Esophagus squamous epithelium (tissue), 5 donors: ENCODE results near the gene TREML4. TPM values are rescaled to one million over a fixed set of nuclear protein-coding genes. Genes with fewer than 3 reads are reported as not detected.

Experiments used
- DNase-seq: peaks from one replicate; lab custom pipeline; 2025; lab: John Stamatoyannopoulos, UW
- H3K27ac ChIP-seq, 4 donors: fragments of 200-600 bp; sonication (generic); one replicate each; pipeline ENCODE4 v1.5.1; 2016 to 2019; ENCODE audit warnings: mild to moderate bottlenecking in 1 of 4
- H3K27me3 ChIP-seq, 4 donors: fragments of 200-600 bp; sonication (generic); 1 replicate in 3 of 4; 2 replicates in 1 of 4; pipeline versions ENCODE4 v1.5.1 to v1.6.0; 2017 to 2021; ENCODE audit warnings: antibody characterized with exemption in 1 of 4
- H3K36me3 ChIP-seq, 3 donors: fragments of 200-600 bp; sonication (generic); one replicate each; pipeline ENCODE4 v1.5.1; 2016 to 2019
- H3K4me1 ChIP-seq, 3 donors: fragments of 200-600 bp; sonication (generic); one replicate each; pipeline ENCODE4 v1.5.1; 2017 to 2019
- H3K4me3 ChIP-seq, 4 donors: fragments of 200-600 bp; sonication (generic); 1 replicate in 3 of 4; 2 replicates in 1 of 4; pipeline ENCODE4 v1.5.1; 2016 to 2019; ENCODE audit warnings: mild to moderate bottlenecking in 2 of 4, moderate library complexity in 1 of 4
- H3K9me3 ChIP-seq, 3 donors: fragments of 200-600 bp; sonication (generic); one replicate each; pipeline ENCODE4 v1.5.1; 2016 to 2019
- POLR2A ChIP-seq, 4 donors: fragments of 450-650 bp; IDR thresholded peaks; one replicate each; pipeline ENCODE4 v1.6.1; 2017; ENCODE audit warnings: antibody characterized with exemption in 4 of 4, mild to moderate bottlenecking in 4 of 4, moderate library complexity in 3 of 4
- WGBS, 2 donors: methylation state at CpG; one replicate each; pipeline ENCODE4 v1.1.5; 2018; 5-methylcytosine and 5-hydroxymethylcytosine counted together
- intact Hi-C: fragments of 100-400 bp; cut with DNase I; formaldehyde crosslinking; loops from one replicate; pipeline ENCODE4 v1.15.0; 2022
- total RNA-seq, 4 donors: library from RNA; depleted of rRNA; stranded (reverse); fragments of >200 nt; gene quantifications; one replicate each; pipeline ENCODE4 v1.1.0, GENCODE V29; 2016
- TF ChIP-seq, protein P1 (sequence below), 6 experiments: fragments of 450-650 bp in 4 of 6; fragments of 200-600 bp in 2 of 6; sonication (generic) in 2 of 6; IDR thresholded peaks; one replicate each; pipeline ENCODE4 v1.5.1; 2016 to 2019; ENCODE audit warnings: antibody characterized with exemption in 6 of 6, mild to moderate bottlenecking in 4 of 6, moderate library complexity in 4 of 6
- donor health status: DM: yes; HTN: yes; CAD: no.

Gene TREML4
- total RNA-seq, 4 donors from 2014 or later: not detected

GRCh38 chr6:41272591-41273240 is 44.6 kb downstream of the TREML4 start:
- Histone ChIP-seq H3K4me1 (no peaks in the 10 kb centered on the region), H3K4me3 (no peak overlapping the region), H3K27me3 (peaks cover 0 to 33% (median 0%) of the 10 kb centered on the region in 4 donors), H3K9me3 (no peaks in the 10 kb centered on the region), H3K36me3 (no peaks in the 10 kb centered on the region), H3K27ac (peak overlapping the region in 1 of 4 donors; percentile 3)
- WGBS, 2 donors: 79 to 87% methylated on average over 2 to 4 of the region's 5 CpGs
- intact Hi-C loops: no loop called here
- TF ChIP-seq POLR2A (IDR thresholded peaks at IDR 0.05): no peak
- TF ChIP-seq, protein P1, sequence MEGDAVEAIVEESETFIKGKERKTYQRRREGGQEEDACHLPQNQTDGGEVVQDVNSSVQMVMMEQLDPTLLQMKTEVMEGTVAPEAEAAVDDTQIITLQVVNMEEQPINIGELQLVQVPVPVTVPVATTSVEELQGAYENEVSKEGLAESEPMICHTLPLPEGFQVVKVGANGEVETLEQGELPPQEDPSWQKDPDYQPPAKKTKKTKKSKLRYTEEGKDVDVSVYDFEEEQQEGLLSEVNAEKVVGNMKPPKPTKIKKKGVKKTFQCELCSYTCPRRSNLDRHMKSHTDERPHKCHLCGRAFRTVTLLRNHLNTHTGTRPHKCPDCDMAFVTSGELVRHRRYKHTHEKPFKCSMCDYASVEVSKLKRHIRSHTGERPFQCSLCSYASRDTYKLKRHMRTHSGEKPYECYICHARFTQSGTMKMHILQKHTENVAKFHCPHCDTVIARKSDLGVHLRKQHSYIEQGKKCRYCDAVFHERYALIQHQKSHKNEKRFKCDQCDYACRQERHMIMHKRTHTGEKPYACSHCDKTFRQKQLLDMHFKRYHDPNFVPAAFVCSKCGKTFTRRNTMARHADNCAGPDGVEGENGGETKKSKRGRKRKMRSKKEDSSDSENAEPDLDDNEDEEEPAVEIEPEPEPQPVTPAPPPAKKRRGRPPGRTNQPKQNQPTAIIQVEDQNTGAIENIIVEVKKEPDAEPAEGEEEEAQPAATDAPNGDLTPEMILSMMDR (IDR thresholded peaks at IDR 0.05): no peak
- DNase-seq: no peak

DNA sequence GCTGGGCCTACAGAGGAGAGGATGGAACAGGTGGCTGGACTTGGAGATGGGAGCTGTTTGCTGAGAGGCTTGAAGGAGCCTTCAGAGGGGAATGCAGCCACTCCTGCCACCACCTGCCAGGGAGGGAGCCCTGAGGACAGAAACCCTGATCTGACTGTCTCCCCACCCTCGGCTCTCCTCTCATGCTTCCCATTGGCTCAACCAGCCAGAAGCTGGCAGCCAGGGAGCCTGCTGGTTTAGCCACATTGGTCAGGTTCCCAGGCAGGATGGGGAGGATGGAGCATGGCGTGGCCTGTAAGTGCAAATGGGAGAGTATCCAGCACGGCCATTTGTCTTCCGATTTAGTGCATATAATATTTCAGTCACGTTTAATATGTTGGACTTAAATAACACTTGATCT is 45.6 kb downstream of the TREML4 start:
- H3K27ac ChIP-seq: no peak overlapping the region
- no peak overlapping the region for H3K4me3 ChIP-seq
- TF ChIP-seq, protein P1 (IDR thresholded peaks at IDR 0.05): no peak
- TF ChIP-seq POLR2A (IDR thresholded peaks at IDR 0.05): no peak
- no peak for DNase-seq
- intact Hi-C loops: no loop called here
- no peaks in the 10 kb centered on the region for H3K9me3 ChIP-seq
- H3K36me3 ChIP-seq: no peaks in the 10 kb centered on the region
- H3K4me1 ChIP-seq: peaks cover 0 to under 1% (median 0%) of the 10 kb centered on the region in 3 donors
- 71 to 77% methylated on average over 5 of the region's 5 CpGs for WGBS, 2 donors
- H3K27me3 ChIP-seq: peaks cover 0 to 33% (median 0%) of the 10 kb centered on the region in 4 donors

DNA sequence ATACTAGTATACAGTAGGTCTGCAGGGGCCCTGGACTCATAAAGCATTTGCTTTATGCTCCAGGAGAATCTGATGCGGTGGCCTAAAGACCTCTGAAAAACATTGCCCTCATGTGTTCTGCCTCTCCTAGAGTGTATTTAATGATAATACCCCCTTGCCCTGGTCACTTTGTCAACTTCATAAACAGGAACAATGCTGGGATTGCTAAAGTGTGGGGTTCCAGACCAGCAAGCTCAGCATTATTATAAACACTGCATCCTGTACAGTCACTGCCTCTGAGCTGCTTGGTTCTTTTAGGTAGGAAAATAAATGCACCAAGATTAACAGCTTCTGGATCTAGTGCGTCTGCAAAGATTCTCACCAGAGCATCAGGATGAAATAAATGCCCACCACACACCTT is 46.1 kb downstream of the TREML4 start:
- H3K4me1 ChIP-seq: peaks cover 0 to 6% (median 3%) of the 10 kb centered on the region in 3 donors
- whole genome bisulfite sequencing, 2 donors: 78 to 86% methylated on average over 2 of the region's 2 CpGs
- no peaks in the 10 kb centered on the region for H3K36me3 ChIP-seq
- H3K27ac ChIP-seq: no peak overlapping the region
- H3K9me3 ChIP-seq: no peaks in the 10 kb centered on the region
- TF ChIP-seq, protein P1 (IDR thresholded peaks at IDR 0.05): no peak
- peaks cover 0 to 33% (median 0%) of the 10 kb centered on the region in 4 donors for H3K27me3 ChIP-seq
- H3K4me3 ChIP-seq: no peak overlapping the region
- no peak for DNase-seq
- intact Hi-C loops: no loop called here

DNA sequence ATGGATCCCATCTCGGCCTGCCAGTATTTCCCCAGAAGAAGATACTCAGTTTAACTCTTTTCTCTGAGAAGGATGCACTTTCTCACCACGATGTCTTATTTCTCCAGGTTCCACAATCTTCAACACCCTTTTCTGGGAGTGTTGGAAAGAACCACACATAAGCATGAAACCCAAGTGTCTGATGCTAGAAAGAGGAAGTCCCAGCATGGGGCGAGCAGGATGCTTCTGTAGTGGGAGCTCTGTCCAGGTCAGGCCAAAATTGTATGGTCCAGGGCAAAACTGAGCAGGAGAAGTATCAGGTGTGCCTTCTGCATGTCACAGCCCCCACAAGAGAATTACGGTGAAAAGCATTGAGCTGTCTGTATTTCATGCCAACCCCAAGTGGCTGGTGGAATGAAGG is 47.3 kb downstream of the TREML4 start:
- Histone ChIP-seq H3K27me3 (peaks cover 0 to 34% (median 0%) of the 10 kb centered on the region in 4 donors), H3K4me1 (peaks cover 0 to 6% (median 3%) of the 10 kb centered on the region in 3 donors), H3K9me3 (no peaks in the 10 kb centered on the region), H3K27ac (no peak overlapping the region), H3K36me3 (no peaks in the 10 kb centered on the region), H3K4me3 (no peak overlapping the region)
- 47 to 55% methylated on average over 4 of the region's 4 CpGs for WGBS, 2 donors
- TF ChIP-seq, protein P1 (IDR thresholded peaks at IDR 0.05): no peak
- no peak for TF ChIP-seq POLR2A (IDR thresholded peaks at IDR 0.05)
- DNase-seq: no peak
- intact Hi-C loops: no loop called here

GRCh38 chr6:41277605-41278004 is 49.5 kb downstream of the TREML4 start:
- intact Hi-C loops: no loop called here
- Histone ChIP-seq H3K4me1 (peaks cover 0 to 6% (median 3%) of the 10 kb centered on the region in 3 donors), H3K27ac (no peak overlapping the region), H3K27me3 (peaks cover 0 to 38% (median 0%) of the 10 kb centered on the region in 4 donors), H3K4me3 (no peak overlapping the region), H3K36me3 (no peaks in the 10 kb centered on the region), H3K9me3 (no peaks in the 10 kb centered on the region)
- no peak for TF ChIP-seq POLR2A (IDR thresholded peaks at IDR 0.05)
- TF ChIP-seq, protein P1 (IDR thresholded peaks at IDR 0.05): no peak
- 39 to 60% methylated on average over 2 of the region's 2 CpGs for WGBS, 2 donors
- no peak for DNase-seq
